ENCODE results near the gene BBS9. TPM values are rescaled to one million over a fixed set of nuclear protein-coding genes. Genes with fewer than 3 reads are reported as not detected.

The BBS9 gene
- total RNA-seq, 2 experiments from 2014 or later: 16.0 to 20.4 TPM

DNA sequence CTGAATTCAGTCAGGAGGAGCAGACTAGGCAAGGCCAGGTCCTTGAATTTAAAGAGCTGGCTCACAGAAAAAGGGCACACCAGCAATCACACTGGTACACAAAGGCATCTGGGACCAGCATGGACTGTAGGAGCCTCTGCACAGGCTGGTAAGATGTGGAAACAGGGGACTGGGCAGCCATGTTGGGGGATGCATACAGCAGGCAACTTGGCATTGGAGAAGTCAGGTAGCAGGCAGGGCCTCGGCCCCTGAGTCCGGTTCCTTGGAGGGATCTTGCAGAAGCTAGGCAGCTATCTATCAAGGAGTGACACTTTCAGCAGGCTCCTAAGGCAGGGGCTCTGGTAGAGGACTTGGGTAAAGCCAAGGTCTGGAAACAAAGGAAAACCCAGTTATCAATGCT lies 399.7 kb downstream of the BBS9 start:
- ChIA-PET POLR2A (no interaction called here), CTCF (no interaction called here)
- intact Hi-C loops (cut with DNase I, micrococcal nuclease): no loop called here
- Histone ChIP-seq H3K4me1 (ENCODE audit: insufficient read depth, low read length) (no peaks in the 10 kb centered on the region), H3K36me3 (ENCODE audit: insufficient read depth, low read length) (no peaks in the 10 kb centered on the region), H3K27ac (ENCODE audit: low read depth in 1 of 2, low read length in 2 of 2) (no peak overlapping the region), H3K9me3 (ENCODE audit: control insufficient read depth in 1 of 2, insufficient read depth in 1 of 2, low read length in 2 of 2) (no peaks in the 10 kb centered on the region), H3K4me3 (ENCODE audit: low read length) (no peak overlapping the region), H3K27me3 (ENCODE audit: control insufficient read depth in 1 of 2, insufficient read depth in 2 of 2, low read length in 2 of 2) (no peaks in the 10 kb centered on the region)
- peaks cover 42% of the 10 kb centered on the region for H3K36me3 Mint-ChIP-seq (ENCODE audit: low read depth)
- DNase-seq (no peak), ATAC-seq (ENCODE audit: poor library complexity) (no peak)
- H3K4me1 Mint-ChIP-seq (ENCODE audit: low read depth): no peaks in the 10 kb centered on the region
- no peak overlapping the region for H3K4me3 Mint-ChIP-seq
- H3K27me3 Mint-ChIP-seq: no peaks in the 10 kb centered on the region
- TF ChIP-seq, protein P1, sequence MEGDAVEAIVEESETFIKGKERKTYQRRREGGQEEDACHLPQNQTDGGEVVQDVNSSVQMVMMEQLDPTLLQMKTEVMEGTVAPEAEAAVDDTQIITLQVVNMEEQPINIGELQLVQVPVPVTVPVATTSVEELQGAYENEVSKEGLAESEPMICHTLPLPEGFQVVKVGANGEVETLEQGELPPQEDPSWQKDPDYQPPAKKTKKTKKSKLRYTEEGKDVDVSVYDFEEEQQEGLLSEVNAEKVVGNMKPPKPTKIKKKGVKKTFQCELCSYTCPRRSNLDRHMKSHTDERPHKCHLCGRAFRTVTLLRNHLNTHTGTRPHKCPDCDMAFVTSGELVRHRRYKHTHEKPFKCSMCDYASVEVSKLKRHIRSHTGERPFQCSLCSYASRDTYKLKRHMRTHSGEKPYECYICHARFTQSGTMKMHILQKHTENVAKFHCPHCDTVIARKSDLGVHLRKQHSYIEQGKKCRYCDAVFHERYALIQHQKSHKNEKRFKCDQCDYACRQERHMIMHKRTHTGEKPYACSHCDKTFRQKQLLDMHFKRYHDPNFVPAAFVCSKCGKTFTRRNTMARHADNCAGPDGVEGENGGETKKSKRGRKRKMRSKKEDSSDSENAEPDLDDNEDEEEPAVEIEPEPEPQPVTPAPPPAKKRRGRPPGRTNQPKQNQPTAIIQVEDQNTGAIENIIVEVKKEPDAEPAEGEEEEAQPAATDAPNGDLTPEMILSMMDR (IDR thresholded peaks at IDR 0.05): no peak
- no peak overlapping the region for H3K27ac Mint-ChIP-seq
- H3K9me3 Mint-ChIP-seq: no peaks in the 10 kb centered on the region

DNA sequence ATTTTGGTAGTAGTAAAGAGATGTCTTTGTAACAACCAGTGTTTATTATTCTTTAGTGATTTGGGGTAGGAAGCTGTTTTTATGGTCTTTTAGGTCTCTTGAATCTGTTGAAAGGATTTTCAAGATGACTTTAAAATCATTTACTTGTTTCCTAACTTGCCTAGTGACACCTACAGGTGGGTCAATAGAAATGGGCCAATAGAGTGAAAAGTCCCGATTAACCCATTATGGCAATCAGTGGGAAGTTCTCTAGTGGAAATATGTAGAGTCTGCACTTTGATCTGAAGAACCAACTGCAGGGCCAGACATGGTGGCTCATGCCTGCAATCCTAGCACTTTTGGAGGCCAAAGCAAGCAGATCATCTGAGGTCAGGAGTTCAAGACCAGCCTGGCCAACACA lies 401.3 kb downstream of the BBS9 start:
- H3K36me3 Mint-ChIP-seq (ENCODE audit: low read depth): peaks cover 58% of the 10 kb centered on the region
- TF ChIP-seq, protein P1 (IDR thresholded peaks at IDR 0.05): no peak
- no peaks in the 10 kb centered on the region for H3K4me1 ChIP-seq (ENCODE audit: insufficient read depth, low read length)
- POLR2A ChIA-PET: no interaction called here
- no peaks in the 10 kb centered on the region for H3K27me3 Mint-ChIP-seq
- no peak overlapping the region for H3K27ac Mint-ChIP-seq
- no peaks in the 10 kb centered on the region for H3K9me3 Mint-ChIP-seq
- no peak overlapping the region for H3K27ac ChIP-seq (ENCODE audit: low read depth in 1 of 2, low read length in 2 of 2)
- ATAC-seq (ENCODE audit: poor library complexity) (no peak), DNase-seq (no peak)
- CTCF ChIA-PET: no interaction called here
- no peaks in the 10 kb centered on the region for H3K9me3 ChIP-seq (ENCODE audit: control insufficient read depth in 1 of 2, insufficient read depth in 1 of 2, low read length in 2 of 2)
- no peaks in the 10 kb centered on the region for H3K27me3 ChIP-seq (ENCODE audit: control insufficient read depth in 1 of 2, insufficient read depth in 2 of 2, low read length in 2 of 2)
- no peaks in the 10 kb centered on the region for H3K4me1 Mint-ChIP-seq (ENCODE audit: low read depth)
- intact Hi-C loops (cut with DNase I, micrococcal nuclease): no loop called here
- no peak overlapping the region for H3K4me3 ChIP-seq (ENCODE audit: low read length)
- H3K4me3 Mint-ChIP-seq: no peak overlapping the region
- H3K36me3 ChIP-seq (ENCODE audit: insufficient read depth, low read length): no peaks in the 10 kb centered on the region

- Histone ChIP-seq H3K27me3 (ENCODE audit: control insufficient read depth in 1 of 2, insufficient read depth in 2 of 2, low read length in 2 of 2) (no peaks in the 10 kb centered on the region), H3K27ac (ENCODE audit: low read depth in 1 of 2, low read length in 2 of 2) (no peak overlapping the region), H3K4me1 (ENCODE audit: insufficient read depth, low read length) (no peaks in the 10 kb centered on the region), H3K9me3 (ENCODE audit: control insufficient read depth in 1 of 2, insufficient read depth in 1 of 2, low read length in 2 of 2) (no peaks in the 10 kb centered on the region), H3K4me3 (ENCODE audit: low read length) (no peak overlapping the region), H3K36me3 (ENCODE audit: insufficient read depth, low read length) (no peaks in the 10 kb centered on the region)
- no peaks in the 10 kb centered on the region for H3K9me3 Mint-ChIP-seq
- ChIA-PET POLR2A (no interaction called here), CTCF (no interaction called here)
- H3K4me1 Mint-ChIP-seq (ENCODE audit: low read depth): no peaks in the 10 kb centered on the region
- no peaks in the 10 kb centered on the region for H3K27me3 Mint-ChIP-seq
- intact Hi-C loops (cut with DNase I, micrococcal nuclease): no loop called here
- no peak for ATAC-seq (ENCODE audit: poor library complexity)
- DNase-seq: no peak
- H3K36me3 Mint-ChIP-seq (ENCODE audit: low read depth): peaks cover 68% of the 10 kb centered on the region
- H3K27ac Mint-ChIP-seq: no peak overlapping the region
- H3K4me3 Mint-ChIP-seq: no peak overlapping the region
- TF ChIP-seq, protein P1 (IDR thresholded peaks at IDR 0.05): no peak
Measured at GRCh38 chr7:33531888-33532287, 402.5 kb downstream of the BBS9 start.
